Activated CD4-positive, alpha-beta T cell treated with anti-CD3 and anti-CD28 coated beads, Interleukin-2, amount 50 U/mL, for 4 hours (primary cell): ENCODE data around the gene HIPK4.
A peak's percentile ranks its signal among the peaks of the same experiment; 100 is the strongest.
"Not testable (repeated sequence)": the region's sequence is repeated elsewhere in the genome, so short reads cannot be mapped to it uniquely, and the experiment has no call there.

Experiments used
- DNase-seq, 2 experiments: peaks; one replicate each; pipeline ENCODE4 v3.0.0-alpha.2; 2020

Gene HIPK4

DNA sequence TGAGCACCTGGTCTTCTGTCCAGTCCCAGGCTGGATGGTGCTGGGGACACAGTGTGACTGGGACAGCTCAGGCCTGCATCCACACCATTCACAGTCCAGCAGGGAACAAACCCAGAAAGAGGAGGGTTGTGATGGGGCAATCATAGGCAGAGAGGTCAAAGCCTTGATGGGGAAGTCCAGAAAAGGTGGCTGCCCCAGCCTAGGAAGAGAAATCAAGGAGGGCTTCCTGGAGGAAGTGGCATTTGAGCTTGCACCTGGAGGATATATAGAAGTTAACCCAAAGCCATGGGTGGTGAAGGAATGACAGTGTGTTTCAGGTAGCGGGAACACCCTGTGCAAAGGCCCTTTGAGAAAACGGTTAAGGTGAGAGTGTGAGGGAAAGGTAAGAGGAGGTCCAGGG is 25.8 kb upstream of the HIPK4 start:
- no peak for DNase-seq

DNA sequence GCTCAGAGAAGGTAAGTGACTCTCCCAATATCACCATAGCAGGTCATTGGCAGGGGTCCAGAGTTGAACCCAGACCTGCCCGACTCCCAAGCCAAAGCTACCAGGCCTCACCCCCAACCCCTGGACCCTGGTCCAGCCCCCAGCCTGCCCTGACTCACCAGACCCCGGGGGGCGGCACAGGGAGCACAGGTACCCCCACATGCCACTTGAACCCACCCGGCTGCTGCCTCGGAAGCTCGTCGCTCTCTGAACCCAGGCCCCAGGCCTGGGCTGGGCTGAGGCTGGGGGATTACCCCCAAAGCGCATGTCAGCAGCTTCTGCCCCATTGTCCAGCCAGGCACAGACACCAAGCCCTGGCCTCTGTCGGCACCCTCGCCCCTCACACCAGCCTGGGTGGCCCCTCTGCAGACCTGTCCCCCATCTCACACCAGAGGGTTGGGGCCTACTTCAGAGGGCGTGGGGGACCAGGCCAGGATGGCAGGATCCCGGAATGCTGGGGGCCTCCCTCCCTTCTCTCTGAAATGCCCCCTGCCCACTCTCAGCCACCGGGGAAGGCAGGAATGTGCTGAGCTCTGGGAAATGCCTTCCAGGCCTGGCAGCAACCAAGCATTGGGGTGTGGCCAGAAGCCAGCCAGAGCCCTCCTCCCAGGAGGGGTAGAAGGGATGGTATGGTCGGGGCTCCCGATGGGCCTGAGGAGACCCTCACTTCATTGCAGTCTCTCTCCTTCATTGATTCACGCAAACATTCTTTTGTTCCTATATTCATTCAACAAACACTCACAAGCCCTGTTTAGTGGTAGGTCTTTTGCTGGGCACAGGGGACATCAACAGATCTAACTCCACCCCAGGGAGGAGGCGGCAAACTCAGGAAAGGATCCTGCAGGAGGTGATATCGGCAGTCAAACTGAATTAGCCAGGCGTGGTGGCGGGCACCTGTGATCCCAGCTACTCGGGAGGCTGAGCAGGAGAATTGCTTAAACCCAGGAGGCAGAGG is 24.9 kb upstream of the HIPK4 start:
- DNase-seq, result no peak

DNA sequence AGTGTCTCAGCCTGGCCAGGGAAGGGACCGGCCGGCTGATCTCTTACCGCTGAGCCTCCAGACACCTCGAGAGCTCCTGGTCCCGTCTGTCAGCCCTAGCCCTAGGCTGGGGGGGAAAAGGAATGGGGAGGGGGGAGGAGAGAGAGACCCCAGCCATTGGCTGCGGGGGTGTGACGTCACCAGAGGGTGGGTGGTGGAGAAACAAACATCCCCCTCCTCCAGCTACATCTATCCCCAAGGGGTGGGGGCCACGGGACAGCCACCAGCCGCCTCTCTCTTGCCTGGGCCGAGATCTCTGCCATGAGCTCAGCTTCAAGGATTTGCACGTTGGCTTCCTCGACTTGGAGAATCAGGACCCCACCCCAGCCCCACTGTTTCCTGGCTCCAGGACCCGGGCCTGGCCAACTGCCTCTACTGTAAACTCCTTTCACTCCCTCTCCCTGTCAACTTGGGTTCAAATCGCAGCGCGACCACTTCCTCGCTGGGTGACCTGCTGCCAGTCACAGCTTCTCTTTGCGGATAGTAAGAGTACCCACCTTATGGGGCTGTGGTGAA is 23.4 kb upstream of the HIPK4 start, which contains the start of gene PRX:
Gene PRX, minus strand, starts transcription at position 88 of the 555 bp plus-strand sequence. CDS start 5,446 bp downstream, outside the sequence.
- DNase-seq, result no peak

DNA sequence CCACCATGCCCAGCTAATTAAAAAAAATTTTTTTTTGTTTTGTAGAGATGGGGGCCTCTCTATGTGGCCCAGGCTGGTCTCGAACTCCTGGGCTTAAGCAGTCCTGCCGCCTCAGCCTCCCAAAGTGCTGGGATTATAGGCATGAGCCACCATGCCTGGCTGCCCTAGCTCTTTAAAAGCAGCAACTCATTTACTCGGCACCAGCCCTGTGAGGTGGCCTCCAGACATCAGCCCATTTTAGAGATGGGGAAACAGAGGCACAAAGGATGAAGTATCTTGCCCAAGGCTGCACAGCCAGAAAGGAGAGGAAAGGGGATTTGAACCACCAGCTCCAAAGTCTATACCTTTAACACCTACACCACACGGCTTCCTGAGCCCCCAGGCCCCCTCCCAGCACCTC is 22.9 kb upstream of the HIPK4 start:
- DNase-seq, result no peak

DNA sequence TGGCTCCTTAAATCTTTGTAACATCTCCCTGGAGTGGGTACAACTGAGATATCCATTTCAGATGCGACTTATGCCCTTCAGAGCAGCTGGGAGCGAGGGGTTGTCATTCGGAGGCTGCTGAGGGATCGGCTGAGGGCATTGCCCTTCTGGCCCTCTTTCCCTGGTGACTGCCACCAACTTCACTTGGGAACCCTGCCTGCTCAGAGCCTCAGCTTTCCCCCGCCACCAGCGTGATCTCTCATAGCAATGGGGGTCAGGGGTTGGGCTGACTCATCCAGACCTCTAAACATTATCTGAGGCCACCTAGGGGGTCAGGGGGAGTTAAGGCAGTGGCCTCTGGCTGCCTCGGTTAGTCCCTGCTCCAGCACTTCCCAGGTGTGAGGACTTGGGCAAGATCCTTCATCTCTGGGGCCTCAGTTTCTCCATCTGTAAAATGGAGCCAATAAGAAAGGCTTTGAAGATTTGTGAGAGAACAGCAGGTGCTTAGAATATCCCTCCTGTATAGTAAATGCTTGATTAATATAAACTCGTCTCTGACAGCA is 22.0 kb upstream of the HIPK4 start:
- DNase-seq, result no peak

DNA sequence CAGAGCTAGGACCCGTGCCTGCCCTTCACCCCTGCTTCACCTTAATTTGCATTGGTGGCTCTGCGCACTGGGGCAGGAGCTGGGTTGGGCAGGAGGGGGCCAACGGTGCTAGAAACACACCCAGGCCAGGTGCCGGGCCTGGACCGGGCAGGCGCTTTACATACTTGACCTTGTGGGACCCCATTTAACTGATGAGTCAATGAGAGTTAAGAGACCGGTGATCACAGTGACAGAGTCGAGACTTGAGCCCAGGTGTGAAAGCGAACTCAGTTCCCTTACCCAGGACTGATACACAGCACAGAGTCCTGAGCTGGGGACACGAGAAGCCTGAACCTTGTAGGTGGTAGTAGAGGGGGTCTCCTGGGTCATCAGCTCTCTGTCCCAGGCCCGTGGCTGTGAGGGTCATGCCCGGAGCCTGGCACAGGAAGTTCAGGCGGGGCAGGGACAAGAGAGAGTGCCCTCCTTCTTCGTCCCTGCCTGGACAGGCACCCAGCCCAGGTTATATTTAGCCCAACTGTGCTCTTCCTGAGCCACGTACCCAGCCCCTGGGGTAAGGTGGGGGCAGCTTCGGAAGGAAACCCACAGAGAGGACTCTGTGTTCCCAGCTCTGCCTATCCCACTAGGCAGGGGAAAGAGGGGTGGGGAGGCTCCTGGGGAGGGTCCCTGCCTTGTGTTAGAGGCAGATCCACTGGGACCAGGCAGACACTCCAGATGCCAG is 21.3 kb upstream of the HIPK4 start:
- no peak for DNase-seq

DNA sequence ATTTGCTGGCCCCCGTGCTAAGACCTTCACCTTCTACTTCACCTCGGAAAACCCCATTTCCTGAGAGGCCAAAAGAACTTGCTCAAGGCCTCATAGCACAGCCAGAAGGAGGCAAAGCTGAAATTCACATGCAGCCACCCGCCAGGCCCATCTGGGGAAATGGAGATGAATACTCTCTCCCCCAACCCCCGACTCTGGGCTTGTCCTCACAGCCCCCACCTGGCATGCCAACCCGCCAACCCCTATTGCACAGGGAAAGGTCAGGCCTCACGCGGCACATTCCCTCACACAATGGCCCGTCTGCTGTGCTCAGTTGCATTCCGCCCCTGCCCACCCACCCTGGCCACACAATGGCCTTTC is 20.0 kb upstream of the HIPK4 start:
- no peak for DNase-seq

DNA sequence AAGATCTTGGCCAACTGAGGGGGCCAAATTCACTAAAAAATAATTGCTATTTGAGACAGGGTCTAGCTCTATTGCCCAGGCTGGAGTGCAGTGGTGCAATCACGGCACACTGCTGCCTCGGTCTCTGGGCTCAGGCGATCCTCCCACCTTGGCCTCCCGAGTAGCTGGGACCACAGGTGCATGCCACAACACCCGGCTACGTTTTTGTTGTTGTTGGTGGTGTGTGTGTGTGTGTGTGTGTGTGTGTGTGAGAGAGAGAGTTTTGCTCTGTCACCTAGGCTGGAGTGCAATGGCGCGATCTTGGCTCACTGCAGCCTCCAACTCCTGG is 18.6 kb upstream of the HIPK4 start:
- not testable (repeated sequence) for DNase-seq

DNA sequence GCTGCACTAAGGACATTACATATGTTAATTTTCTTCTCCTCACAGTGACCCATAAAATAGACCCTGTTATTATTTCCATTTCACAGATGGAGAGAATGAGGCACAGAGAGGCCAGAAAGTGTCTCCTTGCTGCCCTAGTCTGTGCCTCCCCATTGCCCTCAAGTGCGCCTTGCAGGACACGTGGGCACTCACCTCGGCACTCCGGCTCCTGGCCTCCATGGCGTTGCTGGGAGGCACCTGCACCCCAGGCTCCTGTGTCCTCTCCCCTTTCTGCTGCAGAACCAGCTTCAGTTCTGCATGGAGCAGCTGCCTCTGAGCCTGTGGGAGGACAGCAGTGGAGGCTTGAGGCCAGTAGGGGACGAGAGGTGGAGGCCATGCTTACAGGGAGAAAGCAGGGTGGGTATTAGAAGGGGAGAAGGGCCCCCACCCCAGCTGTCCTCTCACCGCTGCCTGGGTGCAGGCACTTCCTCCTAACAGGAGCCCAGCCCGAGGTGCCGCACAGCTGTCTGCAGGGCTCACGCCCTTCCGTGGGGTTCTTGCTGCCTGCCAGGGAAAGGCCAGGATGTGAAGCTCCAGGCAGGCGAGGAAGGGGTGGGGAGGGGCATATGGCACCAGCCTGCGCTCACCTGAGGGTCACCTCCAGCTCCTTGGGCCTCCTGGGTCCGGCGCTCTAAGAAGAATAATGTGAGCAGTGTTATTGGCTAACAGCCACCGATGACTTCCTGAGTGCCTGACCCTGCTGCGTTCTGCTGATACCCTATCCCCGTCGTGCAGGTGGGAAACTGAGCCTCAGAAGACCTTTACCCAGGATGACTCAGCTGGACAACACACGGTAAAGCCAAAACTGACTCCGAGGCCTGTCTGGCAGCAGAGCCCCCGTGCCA is 18.0 kb upstream of the HIPK4 start:
- DNase-seq, result no peak

DNA sequence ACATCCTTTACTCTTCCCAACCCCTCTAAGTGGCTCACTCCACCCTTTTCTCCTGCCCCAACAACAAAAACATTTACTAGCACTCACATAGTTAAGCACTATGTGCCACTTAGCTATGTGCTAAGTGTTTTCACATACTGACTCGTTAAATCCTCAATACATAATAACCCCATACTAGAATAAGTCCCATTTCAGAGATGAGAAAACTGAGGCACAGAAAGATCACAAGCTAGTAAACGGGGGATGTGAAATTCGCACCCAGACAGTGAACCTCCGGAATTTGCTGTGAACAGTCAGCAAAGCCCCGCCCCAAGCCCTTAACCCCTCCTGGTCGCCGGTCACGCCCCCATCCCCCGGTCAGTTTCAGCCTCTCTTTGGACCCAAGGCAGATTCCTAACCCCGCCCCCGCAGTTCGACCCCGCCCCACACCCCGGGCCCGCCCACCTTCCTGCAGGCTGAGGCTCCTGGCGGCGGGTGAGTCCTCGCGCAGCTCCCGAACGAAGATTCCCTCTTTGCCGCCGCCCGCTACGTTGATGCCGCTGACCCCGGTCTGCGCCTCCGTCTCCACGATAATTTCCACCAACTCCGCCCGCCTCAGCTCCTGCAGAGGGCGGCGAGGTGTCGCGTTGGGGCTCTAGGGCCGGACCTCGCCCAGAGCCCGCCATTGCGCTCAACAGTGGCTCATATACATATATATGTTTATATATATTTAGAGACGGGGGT is 13.4 kb upstream of the HIPK4 start:
- DNase-seq, result peak; percentile 63 to 72

DNA sequence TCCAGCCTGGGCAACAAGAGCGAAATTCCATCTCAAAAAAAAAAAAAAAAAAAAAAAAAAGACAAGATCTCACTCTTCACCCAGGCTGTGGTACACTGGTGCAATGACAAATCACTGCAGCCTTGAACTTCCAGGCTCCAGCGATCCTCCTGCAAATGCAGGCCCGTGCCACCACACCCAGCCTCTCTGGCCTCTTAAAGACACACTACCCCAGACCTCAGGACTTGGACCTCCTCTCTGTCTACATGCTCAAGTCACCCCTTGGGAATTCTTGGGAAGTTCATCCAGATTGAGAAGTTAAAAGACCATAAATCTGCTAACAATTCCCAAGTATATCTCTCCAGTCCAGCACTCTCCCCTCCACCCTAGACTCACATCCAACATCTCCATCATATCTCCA is 10.6 kb upstream of the HIPK4 start:
- no peak for DNase-seq

DNA sequence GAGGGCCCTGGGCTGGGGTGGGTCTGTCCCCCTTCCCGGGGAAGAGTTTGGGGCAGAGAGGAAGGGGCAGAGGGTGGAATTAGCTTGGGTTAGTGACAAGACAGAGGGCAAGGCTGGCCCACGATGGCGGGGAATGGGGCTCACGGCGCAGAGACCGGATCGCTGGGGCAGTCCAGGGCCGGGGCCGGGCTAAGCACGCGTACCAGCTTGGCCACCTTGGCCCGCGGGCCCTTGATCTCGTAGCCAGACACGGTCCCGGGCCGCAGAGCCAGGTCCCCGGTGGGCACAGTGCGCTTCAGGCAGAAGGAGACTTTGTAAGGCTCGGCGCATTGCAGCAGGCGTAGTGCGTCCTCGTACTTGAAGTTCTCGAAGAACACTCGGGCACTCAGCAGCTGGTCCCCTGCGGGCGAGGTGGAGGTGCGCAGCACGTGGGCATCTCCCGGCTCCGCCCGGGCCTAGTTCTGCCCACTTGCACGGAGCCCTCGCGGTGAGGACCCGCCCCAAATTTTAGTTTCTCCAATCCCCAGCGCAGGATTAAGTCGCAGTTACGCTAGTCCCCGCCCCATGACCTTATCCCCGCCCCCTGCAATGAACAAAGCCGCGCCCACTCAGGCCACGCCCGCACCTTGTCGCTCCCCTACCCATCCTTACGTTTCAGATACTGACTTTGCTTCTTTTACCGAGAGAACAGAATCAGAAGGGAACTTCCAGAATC is 8.6 kb upstream of the HIPK4 start:
- DNase-seq, result peak; percentile 65 to 66

DNA sequence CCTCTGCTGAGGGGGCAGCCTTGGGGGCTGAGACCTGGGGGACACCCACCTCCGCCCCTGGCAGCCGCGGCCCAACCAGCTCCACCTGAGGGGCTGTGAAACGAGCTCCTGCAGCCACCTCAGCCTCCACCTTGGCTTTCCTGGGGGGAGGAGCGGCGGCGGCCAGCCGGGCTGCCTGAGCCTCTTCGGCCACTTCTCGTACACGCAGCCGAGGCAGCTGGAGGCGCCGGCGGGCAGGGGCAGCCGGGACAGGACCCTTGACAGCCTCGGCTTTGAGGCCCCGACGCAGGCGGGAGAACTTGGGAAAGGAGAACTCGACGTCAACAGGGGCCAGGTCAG is 7.6 kb upstream of the HIPK4 start:
- DNase-seq, result no peak

DNA sequence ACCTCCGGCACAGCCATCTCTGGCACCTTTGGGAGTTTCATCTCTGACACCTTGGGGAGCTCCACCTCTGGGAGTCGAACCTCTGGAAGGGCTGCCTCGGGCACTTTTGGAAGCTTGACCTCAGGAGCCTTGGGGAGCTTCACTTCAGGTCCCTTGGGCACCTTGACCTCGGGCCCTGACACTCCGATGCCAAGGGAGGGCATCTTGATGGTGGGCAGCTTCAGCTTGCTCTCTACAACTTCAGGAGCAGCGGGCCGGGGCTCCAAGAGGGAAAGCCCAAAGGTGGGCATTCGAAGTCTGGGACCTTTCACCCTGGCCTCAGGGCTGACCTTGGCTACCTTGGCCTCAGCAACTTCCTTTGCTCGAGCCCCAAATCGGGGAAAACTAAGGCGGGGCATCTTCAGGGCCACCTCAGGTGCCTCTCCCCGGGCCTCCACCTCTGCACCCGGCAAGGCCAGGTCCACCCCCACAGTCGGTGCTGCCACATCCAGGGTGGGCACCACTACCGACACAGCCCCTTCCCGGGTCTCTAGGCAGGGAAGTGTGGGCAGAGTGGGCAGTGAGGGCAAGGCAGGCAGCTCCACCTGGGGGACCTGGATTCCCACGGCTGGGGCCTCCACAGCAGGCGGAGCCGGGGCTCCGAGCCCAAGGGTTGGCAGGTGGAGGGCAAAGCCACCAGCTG is 7.0 kb upstream of the HIPK4 start:
- DNase-seq, result no peak

DNA sequence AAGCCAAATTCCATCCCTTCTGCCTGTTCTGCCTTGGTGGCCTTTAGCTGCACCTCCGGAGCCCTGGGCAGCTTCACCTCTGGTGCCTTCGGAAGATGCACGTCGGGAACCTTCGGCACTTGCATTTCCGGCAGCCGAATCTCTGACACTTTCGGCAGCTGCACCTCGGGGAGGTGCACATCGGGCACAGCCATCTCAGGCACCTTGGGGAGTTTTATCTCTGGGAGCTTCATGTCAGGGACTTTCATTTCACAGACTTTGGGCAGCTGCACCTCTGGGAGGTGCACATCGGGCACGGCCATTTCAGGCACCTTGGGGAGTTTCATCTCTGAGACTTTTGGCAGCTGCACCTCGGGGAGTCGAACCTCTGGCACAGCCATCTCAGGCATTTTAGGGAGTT is 6.0 kb upstream of the HIPK4 start:
- no peak for DNase-seq

DNA sequence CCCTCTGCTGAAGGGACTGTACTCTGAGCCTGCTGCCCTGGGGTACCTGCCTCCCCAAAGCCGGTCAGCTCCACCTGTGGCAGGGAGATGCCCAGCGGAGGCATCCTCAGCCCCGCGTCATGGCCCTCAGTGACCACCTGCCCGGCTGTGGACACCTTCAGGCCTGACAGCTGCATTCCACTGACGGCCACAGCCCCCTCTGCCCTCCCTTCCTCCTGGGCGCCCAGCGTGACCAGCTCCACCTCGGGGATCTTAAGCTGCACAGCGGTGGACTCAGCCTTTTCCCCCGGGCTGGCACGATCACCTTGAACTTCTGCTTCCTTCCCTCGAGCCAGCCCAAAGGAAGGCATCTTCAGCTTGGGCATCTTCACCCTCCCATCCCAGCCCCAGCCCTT is 4.8 kb upstream of the HIPK4 start:
- DNase-seq, result no peak

DNA sequence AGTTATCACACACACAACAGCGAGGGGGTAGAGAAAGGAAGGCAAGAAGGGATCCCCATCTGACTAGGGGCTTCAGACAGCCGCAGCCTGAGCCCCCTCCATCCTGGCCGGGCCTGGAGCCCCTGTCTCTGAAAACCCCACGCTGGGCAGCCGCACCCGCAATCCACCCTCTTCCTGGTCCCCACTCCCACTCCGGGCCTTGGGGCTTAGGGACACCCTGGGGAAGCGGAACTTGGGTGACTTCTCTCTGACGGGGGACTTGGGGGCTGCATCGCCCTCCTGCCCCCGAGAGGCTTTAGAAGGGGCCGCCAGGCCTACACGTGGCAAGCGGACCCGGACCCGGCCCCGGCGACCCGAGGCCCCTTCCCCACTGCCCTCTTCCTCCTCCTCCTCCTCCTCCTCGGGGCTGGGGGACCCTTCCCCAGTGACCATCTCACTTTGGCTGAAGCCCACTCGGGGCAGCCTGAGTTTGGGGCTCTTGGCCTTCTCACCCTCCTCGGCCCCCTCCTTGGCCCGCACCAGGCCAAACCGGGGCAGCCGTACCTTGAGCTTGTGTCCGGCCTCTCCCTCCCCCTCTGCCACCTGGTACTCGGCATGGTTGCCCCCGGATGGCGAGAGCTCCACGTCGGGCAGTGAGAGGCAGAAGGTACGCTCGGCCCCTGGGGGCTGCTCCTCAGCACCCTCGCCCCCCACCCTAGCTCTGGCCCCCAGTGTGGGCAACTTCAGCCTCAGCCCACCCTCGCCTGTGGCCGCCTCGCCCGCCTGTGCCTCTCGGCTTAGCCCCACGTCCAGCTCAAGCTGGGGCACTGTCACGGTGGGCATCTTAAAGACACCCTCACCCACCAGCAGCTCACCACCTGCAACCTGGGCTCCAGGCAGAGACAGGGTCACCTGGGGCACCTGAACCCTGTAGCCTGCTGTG is 4.2 kb upstream of the HIPK4 start:
- DNase-seq, result no peak

DNA sequence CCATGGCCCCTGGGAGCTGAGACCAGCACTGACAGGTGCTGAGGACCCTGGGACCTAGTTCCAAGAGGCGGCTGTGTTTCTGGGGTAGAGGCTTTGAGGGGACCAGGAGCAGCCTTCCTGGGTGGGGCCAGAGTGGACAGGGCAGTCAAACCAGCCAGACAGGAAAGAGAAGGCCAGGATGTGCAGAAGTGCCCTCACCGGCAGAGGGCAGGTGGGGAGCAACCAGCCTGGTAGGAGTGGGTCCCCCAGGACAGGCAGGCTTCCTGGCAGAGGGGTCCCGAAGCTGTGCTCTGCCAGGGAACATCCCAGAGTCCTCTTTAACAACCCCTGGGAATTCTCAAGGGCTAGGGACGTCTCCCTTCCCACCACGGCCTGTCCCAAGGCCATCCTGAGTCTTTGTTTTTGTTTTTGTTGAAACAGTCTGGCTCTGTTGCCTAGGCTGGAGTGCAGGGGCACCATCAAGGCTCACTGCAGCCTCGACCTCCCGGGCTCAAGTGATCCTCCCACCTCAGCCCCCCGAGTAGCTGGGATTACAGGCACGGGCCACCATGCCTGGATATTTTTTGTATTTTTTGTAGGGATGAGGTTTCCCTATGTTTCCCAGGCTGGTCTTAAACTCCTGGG is 3.0 kb upstream of the HIPK4 start:
- DNase-seq, result no peak

DNA sequence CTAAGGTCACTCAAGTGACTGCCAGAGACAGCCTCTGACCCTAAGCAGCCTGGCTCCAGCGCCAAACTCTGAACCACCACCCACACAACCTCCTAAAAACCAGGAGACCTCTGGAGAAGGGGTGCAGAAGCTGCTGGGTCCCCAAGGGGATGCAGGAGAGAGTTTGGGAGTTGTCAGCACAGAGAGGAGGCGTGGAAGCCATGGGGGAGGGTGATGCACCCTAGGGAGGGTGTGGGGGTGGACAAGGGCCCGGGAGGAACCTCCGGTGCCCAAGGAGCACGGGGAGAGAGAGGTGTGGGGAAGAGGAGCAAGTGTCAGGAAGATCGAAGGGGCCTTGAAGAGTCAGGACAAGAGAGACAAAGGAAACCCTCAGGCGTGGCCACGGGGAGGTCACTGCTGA is 2.1 kb upstream of the HIPK4 start:
- no peak for DNase-seq
